Type B pancreatic cell (in vitro differentiated cells): ENCODE data around the gene SYNJ1. TPM values are rescaled to one million over a fixed set of nuclear protein-coding genes. Genes with fewer than 3 reads are reported as not detected.

Experiments used
- DNase-seq: peaks from one replicate; pipeline ENCODE4 v3.0.0; 2021; ENCODE audit warnings: mixed read lengths; ENCODE audit not compliant: unreplicated experiment; ENCODE audit errors: extremely low spot score
- H3K27ac Mint-ChIP-seq: 2 replicates; pipeline ENCODE4 v1.8.0; 2021; ENCODE audit warnings: mild to moderate bottlenecking, mixed read lengths
- H3K27me3 Mint-ChIP-seq: 2 replicates; pipeline ENCODE4 v1.8.0; 2021; ENCODE audit warnings: mixed read lengths
- H3K36me3 Mint-ChIP-seq: 2 replicates; pipeline ENCODE4 v1.8.0; 2021; ENCODE audit warnings: mixed read lengths
- H3K4me1 Mint-ChIP-seq: one replicate; pipeline ENCODE4 v1.8.0; 2021; ENCODE audit warnings: mixed read lengths; ENCODE audit not compliant: unreplicated experiment
- H3K4me3 Mint-ChIP-seq: 2 replicates; pipeline ENCODE4 v1.8.0; 2021; ENCODE audit warnings: mild to moderate bottlenecking, mixed read lengths
- H3K9me3 Mint-ChIP-seq: 2 replicates; pipeline ENCODE4 v1.8.0; 2021; ENCODE audit warnings: mixed read lengths
- CTCF ChIP-seq: fragments of 200-600 bp; sonication (generic); conservative IDR thresholded peaks from 2 replicates; pipeline ENCODE4 v1.5.0; 2021; ENCODE audit warnings: antibody characterized with exemption, mild to moderate bottlenecking
- total RNA-seq: library from RNA; stranded (reverse); gene quantifications from 2 replicates; pipeline ENCODE4 v1.2.1, GENCODE V29; 2021; ENCODE audit warnings: low replicate concordance

SYNJ1 gene
- total RNA-seq, 1 donor from 2014 or later, result 12.0 TPM

DNA sequence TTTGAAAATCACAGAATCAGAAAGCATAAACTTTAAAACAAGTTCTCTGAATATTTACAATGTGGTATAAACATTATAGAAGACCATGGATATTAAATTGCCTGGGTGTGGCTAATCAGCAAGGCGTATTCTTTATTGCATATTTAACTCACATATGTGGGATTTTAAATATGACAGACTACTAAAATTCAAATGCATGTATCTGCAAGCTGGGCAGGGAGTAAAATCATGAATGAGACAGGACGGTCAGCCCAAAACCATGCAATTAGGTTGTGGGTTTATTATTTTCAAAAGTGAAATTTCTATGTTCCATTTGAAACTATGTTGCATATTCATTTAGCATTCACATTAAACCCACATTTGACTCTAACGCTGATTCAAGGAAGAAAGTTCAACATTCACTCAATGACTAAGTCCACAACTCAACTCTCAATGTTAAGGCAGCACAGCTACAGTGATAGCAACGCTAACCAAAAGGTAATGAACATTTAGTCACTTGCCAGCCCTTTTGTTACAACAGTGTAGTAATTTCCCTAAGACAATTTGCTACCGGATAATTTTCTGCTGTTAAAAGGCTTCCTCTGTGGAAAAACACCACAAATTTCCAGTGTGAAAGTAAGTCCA is 6.3 kb upstream of the SYNJ1 start:
- no peaks in the 10 kb centered on the region for H3K27me3 Mint-ChIP-seq
- no peak overlapping the region for H3K27ac Mint-ChIP-seq
- peaks cover 17% of the 10 kb centered on the region for H3K36me3 Mint-ChIP-seq
- H3K4me3 Mint-ChIP-seq, result no peak overlapping the region
- H3K4me1 Mint-ChIP-seq, result no peaks in the 10 kb centered on the region
- H3K9me3 Mint-ChIP-seq, result no peaks in the 10 kb centered on the region
- no peak for DNase-seq
- no peak for TF ChIP-seq CTCF

GRCh38 chr21:32733356-32733755 is 5.5 kb upstream of the SYNJ1 start:
- no peak for TF ChIP-seq CTCF
- no peaks in the 10 kb centered on the region for H3K27me3 Mint-ChIP-seq
- H3K4me1 Mint-ChIP-seq, result peaks cover 6% of the 10 kb centered on the region
- peaks cover 11% of the 10 kb centered on the region for H3K36me3 Mint-ChIP-seq
- DNase-seq, result no peak
- H3K4me3 Mint-ChIP-seq, result no peak overlapping the region
- H3K27ac Mint-ChIP-seq, result no peak overlapping the region
- no peaks in the 10 kb centered on the region for H3K9me3 Mint-ChIP-seq

DNA sequence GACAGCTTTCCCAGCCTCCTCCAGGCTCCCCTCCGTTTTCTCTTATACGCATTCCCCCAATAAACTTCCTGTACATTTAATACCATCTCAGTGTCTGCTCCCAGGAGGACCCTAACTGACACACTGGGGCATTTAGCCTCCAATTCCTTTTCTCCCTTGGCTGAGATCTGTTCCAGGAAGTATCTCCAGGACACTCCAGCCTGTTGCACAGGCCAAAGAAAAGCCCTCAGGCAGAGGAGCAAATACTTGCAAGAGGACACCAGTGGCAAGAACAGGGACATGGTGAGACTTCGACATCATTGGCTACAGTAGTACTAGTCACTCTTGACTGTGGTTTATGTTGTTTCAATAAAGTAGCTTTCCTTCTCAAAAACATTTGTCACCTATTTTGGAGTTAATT is 4.7 kb upstream of the SYNJ1 start:
- peak overlapping the region; percentile 54 for H3K27ac Mint-ChIP-seq
- no peak for TF ChIP-seq CTCF
- H3K36me3 Mint-ChIP-seq, result peaks cover 11% of the 10 kb centered on the region
- H3K9me3 Mint-ChIP-seq, result no peaks in the 10 kb centered on the region
- no peak overlapping the region for H3K4me3 Mint-ChIP-seq
- H3K4me1 Mint-ChIP-seq, result peaks cover 8% of the 10 kb centered on the region
- DNase-seq, result no peak
- H3K27me3 Mint-ChIP-seq, result no peaks in the 10 kb centered on the region

- no peak for DNase-seq
- H3K4me1 Mint-ChIP-seq, result peaks cover 8% of the 10 kb centered on the region
- peaks cover 5% of the 10 kb centered on the region for H3K36me3 Mint-ChIP-seq
- peak overlapping the region; percentile 99 for H3K4me3 Mint-ChIP-seq
- TF ChIP-seq CTCF, result no peak
- H3K9me3 Mint-ChIP-seq, result no peaks in the 10 kb centered on the region
- no peaks in the 10 kb centered on the region for H3K27me3 Mint-ChIP-seq
- H3K27ac Mint-ChIP-seq, result peak overlapping the region; percentile 91
Observed at GRCh38 chr21:32728848-32729247, 1.0 kb upstream of the SYNJ1 start.

- Mint-ChIP-seq H3K27me3 (no peaks in the 10 kb centered on the region), H3K4me3 (peak overlapping the region; percentile 99), H3K9me3 (no peaks in the 10 kb centered on the region), H3K4me1 (peaks cover 8% of the 10 kb centered on the region), H3K36me3 (peaks cover 8% of the 10 kb centered on the region), H3K27ac (peak overlapping the region; percentile 91)
- no peak for TF ChIP-seq CTCF
- no peak for DNase-seq
Observed at GRCh38 chr21:32728456-32728839, 635 bp upstream of the SYNJ1 start.
